HG02981 (cell line): ENCODE measurements around the gene BCO2.

ENCODE experiments used
- ATAC-seq: cut with Tn5 transposase; IDR thresholded peaks from one replicate; pipeline ENCODE4 v1.9.1; 2021; ENCODE audit warnings: mild to moderate bottlenecking, moderate library complexity; ENCODE audit not compliant: unreplicated experiment

BCO2 gene

DNA sequence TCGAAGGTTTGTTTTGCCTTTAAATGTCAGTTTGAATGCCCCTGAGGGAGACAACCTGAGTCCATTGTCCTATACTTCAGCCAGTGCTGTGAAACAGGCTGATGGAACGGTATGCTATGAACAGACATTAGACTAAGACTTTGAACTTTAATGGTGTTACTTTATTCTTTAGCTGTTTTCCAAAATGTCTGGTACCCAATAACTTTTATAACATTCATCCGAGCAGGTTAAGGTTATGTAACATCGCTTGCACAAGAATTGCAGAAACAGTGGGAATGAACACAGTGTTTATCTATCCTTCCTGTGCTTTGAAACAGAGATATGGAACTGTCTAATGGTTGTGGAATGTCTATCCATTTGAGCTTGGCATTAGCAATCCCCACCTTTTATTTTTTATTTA, 38.4 kb downstream of the BCO2 start:
- ATAC-seq, result no peak

DNA sequence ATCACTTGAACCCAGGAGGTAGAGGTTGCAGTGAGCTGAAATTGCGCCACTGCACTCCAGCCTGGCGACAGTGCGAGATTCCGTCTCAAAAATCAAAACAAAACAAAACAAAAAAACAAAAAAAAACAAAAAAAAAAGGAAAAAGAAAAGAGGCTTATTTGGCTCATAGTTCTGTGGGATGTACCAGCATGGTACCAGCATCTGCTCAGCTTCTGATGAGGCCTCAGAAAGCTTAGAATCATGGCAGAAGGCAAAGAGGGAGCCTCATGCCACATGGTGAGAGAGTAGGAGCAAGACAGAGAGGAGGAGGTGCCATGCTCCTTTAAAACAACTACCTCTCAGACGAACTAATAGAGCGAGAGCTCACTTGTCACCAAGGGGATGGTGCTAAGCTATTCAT, 40.3 kb downstream of the BCO2 start:
- ATAC-seq, result no peak

- ATAC-seq, result no peak
These were observed 41.3 kb downstream of the BCO2 start for GRCh38 chr11:112216561-112217105.

- ATAC-seq, result peak; percentile 97
These were observed 44.3 kb downstream of the BCO2 start for GRCh38 chr11:112219476-112220232.

DNA sequence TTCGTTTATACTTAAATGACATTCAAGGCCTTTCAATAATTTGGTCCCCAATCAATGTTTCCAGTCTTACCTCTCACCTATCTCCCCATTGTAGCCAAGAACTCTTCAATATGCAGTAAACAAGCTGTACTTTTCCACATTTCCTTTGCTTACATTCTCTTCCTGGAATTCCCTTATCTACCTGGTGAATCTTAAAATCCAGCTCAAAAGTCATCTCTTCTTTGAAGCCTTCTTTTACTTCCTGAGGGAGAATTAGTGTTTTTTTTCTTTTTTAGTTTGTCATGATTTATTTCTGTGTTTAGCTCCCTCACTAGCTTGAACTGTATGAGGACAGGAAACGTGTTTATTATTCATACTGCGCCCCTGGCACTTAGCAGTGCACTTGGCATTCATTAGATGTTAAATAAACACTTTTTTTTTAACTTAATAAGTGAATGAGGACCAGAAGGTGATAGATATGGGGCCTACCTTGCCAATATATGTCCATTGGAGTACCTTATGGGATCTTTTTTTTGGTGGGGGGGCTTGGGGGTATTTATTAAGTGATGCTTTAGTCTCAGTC, 46.0 kb downstream of the BCO2 start:
- ATAC-seq, result no peak

GRCh38 chr11:112222303-112222702, 47.0 kb downstream of the BCO2 start:
- no peak for ATAC-seq

DNA sequence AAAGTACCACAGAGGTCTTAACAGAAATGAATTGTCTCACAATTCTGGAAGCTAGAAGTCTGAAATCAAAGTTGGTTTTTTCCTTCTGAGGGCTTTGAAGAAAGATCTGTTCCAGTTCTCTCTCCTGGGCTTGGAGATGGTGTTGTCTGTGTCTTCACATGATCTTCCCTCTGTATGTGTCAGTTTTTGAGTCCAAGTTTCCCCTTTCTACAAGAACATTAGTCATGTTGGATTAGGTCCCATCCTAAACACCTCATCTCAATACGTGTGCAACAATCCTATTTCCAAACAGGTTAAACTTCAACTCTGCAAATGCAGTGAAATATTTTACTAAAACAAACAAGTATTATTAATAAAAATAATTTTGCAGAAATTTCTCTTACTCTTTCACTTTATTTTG, 47.8 kb downstream of the BCO2 start:
- no peak for ATAC-seq

- no peak for ATAC-seq
These were observed 48.6 kb downstream of the BCO2 start for GRCh38 chr11:112223754-112224532.

DNA sequence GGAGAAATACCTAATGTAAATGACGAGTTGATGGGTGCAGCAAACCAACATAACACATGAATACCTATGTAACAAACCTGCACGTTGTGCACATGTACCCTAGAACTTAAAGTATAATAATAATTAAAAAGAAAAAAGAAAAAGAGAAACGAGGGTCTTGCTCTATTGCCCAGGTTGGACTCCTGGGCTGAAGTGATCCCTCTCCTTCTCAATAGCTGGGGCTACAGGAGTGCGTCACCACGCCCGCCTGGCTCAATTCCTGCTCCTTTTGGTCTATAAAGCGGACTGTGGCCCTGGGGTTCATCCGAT, 50.4 kb downstream of the BCO2 start:
- no peak for ATAC-seq

- peak; percentile 92 for ATAC-seq
These were observed 50.9 kb downstream of the BCO2 start, which contains the start of gene PTS for GRCh38 chr11:112226062-112226830. PTS (plus strand) TSS chr11:112226428; CDS start chr11:112226444, 16 bp downstream.

DNA sequence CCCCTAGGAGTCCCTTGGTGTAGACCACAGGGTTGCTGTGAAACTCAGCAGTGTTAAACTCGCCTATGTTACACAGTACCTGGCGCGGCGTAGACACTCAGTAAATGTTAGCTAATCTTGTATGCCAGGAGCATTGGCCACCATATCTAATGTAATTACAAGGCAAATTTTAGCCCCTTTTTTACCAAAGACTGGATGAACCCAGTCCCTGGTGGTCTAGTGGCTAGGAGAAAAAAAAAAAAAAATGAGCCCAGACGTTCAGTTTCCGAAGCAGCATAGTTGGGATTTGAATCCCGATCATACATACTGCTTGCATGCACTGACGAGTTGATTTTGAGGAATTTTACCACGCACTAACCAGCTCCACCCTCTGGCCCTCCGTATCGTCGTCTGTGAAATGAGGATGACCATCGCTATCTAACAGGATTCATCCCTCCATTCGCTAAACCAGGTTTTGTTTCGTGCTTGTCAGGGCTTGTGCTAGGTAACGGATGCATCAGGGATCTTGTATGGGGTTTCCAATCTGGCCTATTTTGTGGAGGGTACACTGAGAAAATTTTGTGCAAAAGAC, 51.6 kb downstream of the BCO2 start:
- ATAC-seq, result peak; percentile 50

GRCh38 chr11:112227471-112227870, 52.2 kb downstream of the BCO2 start:
- ATAC-seq, result no peak

DNA sequence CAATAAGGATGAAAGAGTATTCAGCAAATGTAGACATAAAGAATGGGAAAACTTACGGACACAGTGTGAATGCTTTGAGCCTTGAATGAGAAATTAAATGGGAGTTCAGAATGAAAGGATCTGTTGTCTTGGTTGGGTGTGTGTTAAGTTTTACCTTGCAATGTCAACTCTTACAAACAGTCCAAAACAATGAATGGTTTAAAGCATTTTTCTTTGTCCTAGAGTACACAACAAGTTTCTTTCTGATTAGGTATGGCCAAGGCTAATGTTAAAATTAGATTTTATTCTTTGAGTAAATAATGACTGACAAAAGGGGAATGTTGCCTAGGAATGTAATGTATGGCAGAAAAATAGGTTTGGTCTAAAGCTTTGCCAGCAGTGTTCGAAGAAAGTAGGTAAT, 53.4 kb downstream of the BCO2 start:
- ATAC-seq, result no peak

GRCh38 chr11:112229159-112229558, 53.8 kb downstream of the BCO2 start:
- ATAC-seq, result no peak

DNA sequence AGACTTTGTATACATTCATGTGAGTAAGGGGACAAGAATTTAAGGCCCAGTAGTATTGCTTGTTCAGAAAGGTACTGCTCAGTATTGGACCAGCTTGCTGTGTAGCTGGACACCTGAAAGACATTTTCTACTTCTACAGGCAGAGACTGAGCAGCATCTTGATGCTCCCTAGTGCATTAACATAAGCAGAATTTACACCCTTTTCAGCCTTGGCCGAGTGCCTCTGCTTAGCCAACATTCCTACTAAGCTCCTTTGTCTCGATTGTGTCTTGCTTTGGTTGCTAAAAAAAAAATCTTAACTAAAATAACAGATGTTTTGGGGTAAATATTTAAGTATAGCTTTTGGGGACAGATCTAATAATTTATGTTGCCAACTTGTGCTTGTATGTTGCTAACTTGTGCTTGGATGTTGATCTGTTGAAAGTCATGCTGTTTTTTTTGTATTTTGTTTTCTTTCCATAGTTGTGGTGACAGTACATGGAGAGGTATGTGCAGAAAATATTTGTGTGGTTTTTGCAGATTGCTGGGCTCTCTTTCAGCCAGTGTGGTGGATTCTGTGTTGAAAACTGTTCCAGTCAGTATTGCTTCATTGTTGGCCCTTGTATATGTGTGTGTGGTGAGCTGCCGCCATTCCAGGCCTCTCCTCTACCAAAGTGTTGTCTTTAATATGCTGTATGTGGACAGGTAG, 54.6 kb downstream of the BCO2 start:
- no peak for ATAC-seq

DNA sequence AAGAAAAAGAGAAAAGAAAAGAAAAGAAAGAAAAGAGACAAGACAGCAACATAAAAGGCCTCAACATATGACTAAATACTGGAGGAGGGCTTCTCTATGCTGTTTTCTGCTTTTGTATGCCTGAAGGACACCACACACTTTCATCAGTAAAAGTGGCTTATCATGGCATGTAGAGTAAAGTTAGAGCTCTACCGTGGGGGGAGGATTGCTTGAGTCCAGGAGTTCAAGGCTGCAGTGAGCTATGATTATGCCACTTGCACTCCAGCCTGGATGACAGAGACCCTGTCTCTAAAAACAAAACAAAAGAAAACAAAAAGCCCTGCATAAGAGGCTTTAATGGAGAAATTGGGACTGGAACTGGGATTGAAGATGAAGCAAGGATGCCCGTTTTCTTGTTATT, 56.6 kb downstream of the BCO2 start:
- no peak for ATAC-seq

DNA sequence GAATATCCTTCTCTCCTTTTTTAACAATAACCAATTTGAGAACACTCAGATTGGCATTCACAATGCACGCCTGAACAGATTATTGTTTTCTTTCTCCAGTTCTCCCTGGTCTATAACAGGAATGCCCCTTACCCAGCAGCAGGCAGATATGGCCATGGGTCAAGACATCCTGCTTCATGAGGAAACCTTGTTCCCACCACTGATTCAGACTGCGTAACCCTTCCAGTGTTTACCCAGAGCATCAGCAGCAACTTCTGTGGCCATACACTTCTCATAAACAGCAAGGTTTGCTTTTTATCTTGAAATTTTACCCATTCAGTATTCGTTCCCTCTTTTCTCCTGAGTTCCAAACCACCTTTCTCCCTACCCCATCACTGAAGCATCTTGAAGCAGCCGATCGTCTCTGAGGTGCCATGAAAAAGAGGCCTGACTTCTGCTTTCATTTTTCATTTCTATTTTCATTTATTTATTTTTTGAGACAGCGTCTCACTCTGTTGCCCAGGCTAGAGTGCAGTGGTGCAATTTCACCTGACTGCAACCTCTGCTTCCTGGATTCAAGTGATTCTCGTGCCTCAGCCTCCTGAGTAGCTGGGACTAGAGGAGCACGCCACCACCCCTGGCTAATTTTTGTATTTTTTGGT, 60.6 kb downstream of the BCO2 start:
- ATAC-seq, result no peak

DNA sequence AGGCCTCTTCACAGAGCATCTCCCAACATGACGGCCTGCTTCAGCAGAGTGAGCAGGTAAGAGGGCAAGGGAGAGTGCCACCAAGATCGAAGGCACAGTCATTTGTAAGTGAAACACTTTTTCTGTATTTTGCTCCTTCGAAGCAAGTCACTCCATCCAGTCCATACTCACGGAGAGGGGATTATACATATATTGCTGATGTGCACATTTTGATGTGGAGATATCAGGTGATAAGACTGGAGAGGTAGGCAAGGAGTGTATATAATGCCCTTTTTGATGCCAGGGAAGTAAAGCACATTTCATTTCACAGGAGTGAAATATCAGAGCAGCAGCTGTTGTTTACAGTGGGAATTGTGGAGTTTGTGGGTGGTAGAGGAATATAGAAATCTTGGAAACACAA, 62.1 kb downstream of the BCO2 start:
- no peak for ATAC-seq

DNA sequence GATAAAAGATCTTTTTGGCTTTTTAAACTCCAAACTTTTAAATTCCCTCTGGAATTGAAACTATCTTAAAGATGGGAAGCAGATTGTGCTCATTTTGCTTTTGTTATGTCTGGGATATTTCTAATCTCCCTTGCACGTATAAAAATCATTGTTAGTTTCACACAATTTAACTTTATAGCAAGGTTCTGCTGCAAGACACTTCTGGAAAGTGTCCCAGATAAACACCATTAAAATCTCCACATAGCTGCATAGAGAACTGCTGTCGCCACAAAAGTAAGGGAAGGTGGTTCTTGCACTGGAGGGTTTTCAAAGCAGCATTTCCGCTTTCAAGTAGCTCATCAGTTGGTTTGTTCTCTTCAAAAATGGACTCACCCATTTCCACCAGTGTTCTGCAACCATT, 62.7 kb downstream of the BCO2 start:
- ATAC-seq, result no peak

- ATAC-seq, result no peak
These were observed 66.2 kb downstream of the BCO2 start for GRCh38 chr11:112241486-112241885.
